PFSK-1 (cell line): ENCODE measurements around the gene ATF7IP2.

Experiments used
- FOXP2 ChIP-seq: optimal IDR thresholded peaks from 2 replicates; pipeline ENCODE3; 2011; ENCODE audit warnings: borderline replicate concordance, control low read depth, inconsistent platforms; ENCODE audit not compliant: insufficient read depth; ENCODE audit errors: extremely low read length, extremely low read depth
- POLR2AphosphoS5 ChIP-seq: IDR thresholded peaks from 2 replicates; pipeline ENCODE4 v1.6.1; 2012; ENCODE audit warnings: low read depth, mild to moderate bottlenecking, control low read depth, low read length, moderate library complexity
- REST ChIP-seq, 2 experiments: IDR thresholded peaks; 2 replicates each; pipeline versions ENCODE4 v1.6.1 to v1.8.0; 2011 to 2012; ENCODE audit warnings: low read depth in 2 of 2, low read length in 2 of 2, control low read depth in 1 of 2, inconsistent platforms in 1 of 2, mild to moderate bottlenecking in 1 of 2, moderate library complexity in 1 of 2; ENCODE audit not compliant: insufficient read depth in 1 of 2
- SIN3A ChIP-seq: IDR thresholded peaks from 2 replicates; pipeline ENCODE4 v1.6.1; 2012; ENCODE audit warnings: mild to moderate bottlenecking, low read length, moderate library complexity, borderline replicate concordance; ENCODE audit not compliant: insufficient read depth
- TAF1 ChIP-seq: IDR thresholded peaks from 2 replicates; pipeline ENCODE4 v1.6.1; 2012; ENCODE audit warnings: low read length, control low read depth, borderline replicate concordance; ENCODE audit not compliant: insufficient read depth

DNA sequence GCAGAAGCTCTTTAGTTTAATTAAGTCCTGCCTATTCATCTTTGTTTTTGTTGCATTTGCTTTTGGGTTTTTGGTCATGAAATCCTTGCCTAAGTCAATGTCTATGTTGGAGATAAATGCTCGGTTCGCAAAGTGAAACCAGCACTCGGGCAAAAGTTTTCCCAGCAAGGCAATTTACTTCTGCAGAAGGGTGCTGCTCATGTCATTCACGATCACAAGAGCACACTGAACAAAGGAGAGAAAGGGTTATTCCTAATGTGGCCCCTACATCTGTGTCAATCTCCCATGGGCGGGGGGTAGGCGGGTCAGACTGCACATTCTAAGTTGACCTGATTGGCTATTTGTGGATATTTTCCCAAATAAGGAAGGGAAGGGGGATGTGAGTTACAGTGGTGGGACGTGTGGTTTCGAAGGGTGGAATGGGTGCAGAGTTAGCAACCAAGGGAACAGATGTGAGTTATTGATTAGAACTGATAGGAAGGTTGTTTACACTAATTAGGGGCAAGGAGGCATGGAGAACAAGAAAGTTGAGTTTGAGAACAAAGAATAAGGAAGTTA lies 23.0 kb downstream of the ATF7IP2 start:
- TF ChIP-seq POLR2AphosphoS5 (no peak), FOXP2 (no peak), SIN3A (no peak), REST (IDR thresholded peaks at IDR 0.05; ENCODE audit: insufficient read depth in 1 of 2, low read depth in 2 of 2, low read length in 2 of 2) (no peak), TAF1 (no peak)
